ENCODE results near the gene C13orf42.

Gene C13orf42

GRCh38 chr13:51111997-51112396 is 923 bp upstream of the C13orf42 start:
- no peak for DNase-seq (ENCODE audit: low read depth)
- no peak for TF ChIP-seq CTCF (conservative IDR thresholded peaks at IDR 0.05; ENCODE audit: low read length)
- H3K4me3 ChIP-seq (ENCODE audit: low read length): no peak overlapping the region

GRCh38 chr13:51107996-51108395 is 3.1 kb downstream of the C13orf42 start:
- H3K4me3 ChIP-seq (ENCODE audit: low read length): no peak overlapping the region
- DNase-seq (ENCODE audit: low read depth): no peak
- no peak for TF ChIP-seq CTCF (conservative IDR thresholded peaks at IDR 0.05; ENCODE audit: low read length)

- no peak for TF ChIP-seq CTCF (conservative IDR thresholded peaks at IDR 0.05; ENCODE audit: low read length)
- H3K4me3 ChIP-seq (ENCODE audit: low read length): no peak overlapping the region
- no peak for DNase-seq (ENCODE audit: low read depth)
These were observed 6.0 kb downstream of the C13orf42 start for GRCh38 chr13:51105046-51105445.

- no peak overlapping the region for H3K4me3 ChIP-seq (ENCODE audit: low read length)
- TF ChIP-seq CTCF (conservative IDR thresholded peaks at IDR 0.05; ENCODE audit: low read length): no peak
- DNase-seq (ENCODE audit: low read depth): no peak
These were observed 9.3 kb downstream of the C13orf42 start for GRCh38 chr13:51101636-51102235.

- H3K4me3 ChIP-seq (ENCODE audit: low read length): no peak overlapping the region
- DNase-seq (ENCODE audit: low read depth): no peak
- no peak for TF ChIP-seq CTCF (conservative IDR thresholded peaks at IDR 0.05; ENCODE audit: low read length)
These were observed 13.6 kb downstream of the C13orf42 start for GRCh38 chr13:51097353-51098043.

- no peak for TF ChIP-seq CTCF (conservative IDR thresholded peaks at IDR 0.05; ENCODE audit: low read length)
- DNase-seq (ENCODE audit: low read depth): no peak
- H3K4me3 ChIP-seq (ENCODE audit: low read length): no peak overlapping the region
These were observed 14.9 kb downstream of the C13orf42 start for GRCh38 chr13:51096131-51096530.

GRCh38 chr13:51093574-51093973 is 17.5 kb downstream of the C13orf42 start:
- DNase-seq (ENCODE audit: low read depth): no peak
- no peak overlapping the region for H3K4me3 ChIP-seq (ENCODE audit: low read length)
- no peak for TF ChIP-seq CTCF (conservative IDR thresholded peaks at IDR 0.05; ENCODE audit: low read length)
